Left colon (tissue), 2 donors: ENCODE results near the gene ERI2. TPM values are rescaled to one million over a fixed set of nuclear protein-coding genes. Genes with fewer than 3 reads are reported as not detected.
"Not testable (repeated sequence)": the region's sequence is repeated elsewhere in the genome, so short reads cannot be mapped to it uniquely, and the experiment has no call there.

Source experiments
- ATAC-seq: fragments of 200-7000 bp; cut with Tn5 transposase; one replicate; pipeline ENCODE4 v1.9.1; 2020; ENCODE audit warnings: mild to moderate bottlenecking, moderate library complexity
- DNase-seq, 2 donors: peaks; one replicate each; pipeline ENCODE4 v3.0.0-alpha.2; 2020
- intact Hi-C, 2 donors: fragments of 100-400 bp; cut with DNase I in 1 of 2; cut with micrococcal nuclease in 1 of 2; formaldehyde crosslinking; loops; one replicate each; pipeline versions ENCODE4 v1.11.2 to v1.14.0; 2022; cut with DNase I, micrococcal nuclease
- total RNA-seq, 2 donors: library from RNA; stranded (reverse); fragmentation: NEBNext Ultra II Directional; extraction: Animal tissue kit (Norgen Biotek cat#: 25700); gene quantifications; one replicate each; pipeline ENCODE4 v1.2.1, GENCODE V29; 2021
- donor health status: DM: no; HTN: no; CAD: no.
- donor health status: DM: yes; HTN: yes; CAD: no.

Gene ERI2
- total RNA-seq, 2 donors from 2014 or later, result 24.9 to 26.8 TPM

DNA sequence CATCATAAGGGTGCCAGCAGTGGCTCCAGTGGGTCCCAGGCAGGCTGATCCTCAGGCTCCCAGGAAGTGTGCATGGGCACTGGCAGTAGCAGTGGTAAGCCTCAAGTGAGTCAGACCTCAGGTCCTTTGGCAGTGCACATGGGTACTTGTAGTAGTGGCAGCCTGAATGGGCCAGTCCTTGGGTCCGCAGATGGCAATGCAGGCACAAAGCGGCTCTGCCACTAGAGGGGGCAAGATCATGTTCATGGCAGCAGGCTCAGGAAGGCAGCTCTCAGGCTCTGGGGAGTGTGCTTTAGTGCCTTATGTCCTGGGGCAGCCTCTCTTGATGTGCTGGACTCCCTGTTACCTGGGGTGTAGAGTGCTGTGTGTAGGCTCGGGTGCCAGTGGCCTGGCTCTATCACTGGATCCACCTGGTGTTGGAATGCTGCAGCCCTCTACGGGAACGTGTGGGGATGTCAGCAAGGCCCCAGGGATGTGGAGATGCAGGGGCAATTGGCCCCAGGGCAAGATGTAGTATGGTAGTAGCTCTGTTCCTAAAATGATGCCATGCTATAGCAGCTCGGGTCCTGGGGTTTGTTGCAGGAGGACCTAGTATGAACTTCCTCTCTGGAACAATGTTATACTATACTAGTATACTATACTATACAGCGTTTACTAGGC lies 31.4 kb downstream of the ERI2 start:
- DNase-seq, result peak; percentile 39 to 80
- intact Hi-C loops, result no loop called here

DNA sequence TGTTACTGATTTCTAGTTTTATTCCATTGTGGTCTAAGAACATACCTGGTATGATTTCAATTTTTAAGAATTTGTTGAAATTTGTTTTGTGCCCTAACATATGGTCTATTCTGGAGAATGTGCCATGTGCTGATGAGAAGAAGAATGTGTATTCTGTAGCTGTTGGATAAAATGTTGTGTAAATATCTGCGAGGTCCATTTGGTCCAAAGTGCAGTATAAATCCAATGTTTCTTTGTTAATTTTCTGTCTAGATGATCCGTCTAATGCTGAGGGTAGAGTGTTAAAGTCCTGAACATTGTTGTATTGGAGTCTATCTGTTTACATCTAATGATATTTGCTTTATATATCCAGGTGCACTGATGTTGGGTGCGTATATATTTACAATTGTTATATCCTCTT lies 32.6 kb downstream of the ERI2 start:
- ATAC-seq, result no peak
- intact Hi-C loops, result no loop called here
- no peak for DNase-seq

More for the DNA sequence above, 31.4 kb downstream of the ERI2 start:
- peak; percentile 93 for ATAC-seq

DNA sequence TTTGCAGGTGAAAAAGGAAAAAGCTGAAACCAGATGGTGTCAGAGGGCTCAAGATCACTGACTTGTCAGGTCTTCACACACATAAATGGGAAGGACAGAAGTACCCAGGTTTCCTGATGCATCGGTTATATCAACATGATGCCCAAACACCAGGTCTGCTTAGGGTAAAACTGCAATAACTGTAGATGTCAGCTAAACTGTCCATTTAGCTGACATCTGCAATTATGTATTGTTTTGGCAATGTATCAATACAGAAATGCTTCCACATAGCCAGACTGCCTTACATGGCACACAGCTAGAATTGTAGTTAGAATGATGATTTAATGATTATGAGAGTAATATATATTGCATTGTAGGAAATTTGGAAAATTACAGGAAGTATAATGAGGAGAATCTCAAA lies 37.5 kb downstream of the ERI2 start:
- no peak for ATAC-seq
- intact Hi-C loops, result no loop called here
- no peak for DNase-seq

DNA sequence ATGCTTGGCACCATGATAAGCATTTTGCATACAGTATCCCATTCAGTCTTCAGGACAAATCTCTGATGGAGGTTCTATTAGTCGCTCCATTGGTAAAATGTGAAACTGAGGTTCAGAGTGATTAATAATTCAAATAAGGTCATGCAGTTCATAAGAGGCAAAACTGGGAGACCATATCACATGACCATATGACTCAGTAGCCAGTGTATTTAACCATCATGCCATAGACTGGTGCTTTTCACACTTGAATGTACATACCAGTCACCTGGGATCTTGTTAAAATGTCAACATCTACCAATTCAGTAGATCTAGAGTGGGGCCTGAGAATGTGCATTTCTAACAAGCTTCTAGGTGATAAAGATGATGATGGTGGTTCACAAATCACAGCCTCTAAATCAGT lies 38.2 kb downstream of the ERI2 start:
- no peak for DNase-seq
- ATAC-seq, result no peak
- intact Hi-C loops, result no loop called here

DNA sequence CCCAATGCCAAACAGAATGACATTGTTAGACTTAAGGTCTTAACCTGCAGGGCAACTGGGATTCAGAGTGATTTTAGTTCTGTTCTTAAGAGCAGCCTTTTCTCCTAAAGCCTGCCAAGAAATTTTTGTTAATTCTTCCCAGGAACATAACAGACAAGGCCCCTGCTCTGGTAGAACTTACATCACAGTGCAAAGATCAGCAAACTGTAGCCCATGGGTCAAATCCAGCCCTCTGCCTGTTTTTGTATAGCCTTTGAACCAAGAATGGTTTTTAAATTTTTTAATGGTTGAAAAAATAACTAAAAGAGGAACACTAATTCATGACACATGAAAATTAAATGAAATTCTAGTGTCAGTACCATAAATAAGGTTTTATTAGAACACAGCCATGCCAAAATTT lies 38.7 kb downstream of the ERI2 start:
- no peak for DNase-seq
- intact Hi-C loops, result no loop called here
- ATAC-seq, result no peak

DNA sequence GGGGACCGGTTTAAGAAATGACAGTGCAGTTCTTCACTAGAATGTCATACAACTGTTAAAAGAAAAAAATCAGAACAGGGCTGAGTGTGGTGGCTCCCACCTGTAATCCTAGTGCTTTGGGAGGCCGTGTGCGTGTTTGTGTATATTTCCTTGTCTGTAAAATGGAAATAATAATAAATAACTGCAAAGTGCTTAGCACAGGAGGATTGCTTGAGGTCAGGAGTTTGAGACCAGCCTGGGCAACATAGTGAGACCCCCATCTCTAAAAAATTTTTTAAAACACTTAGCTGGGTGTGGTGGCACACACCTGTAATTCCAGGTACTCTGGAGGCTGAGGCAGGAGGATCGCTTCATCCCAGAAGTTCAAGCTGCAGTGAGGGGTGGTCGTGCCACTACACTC lies 40.0 kb downstream of the ERI2 start:
- intact Hi-C loops, result no loop called here
- ATAC-seq (no peak), DNase-seq (no peak)

DNA sequence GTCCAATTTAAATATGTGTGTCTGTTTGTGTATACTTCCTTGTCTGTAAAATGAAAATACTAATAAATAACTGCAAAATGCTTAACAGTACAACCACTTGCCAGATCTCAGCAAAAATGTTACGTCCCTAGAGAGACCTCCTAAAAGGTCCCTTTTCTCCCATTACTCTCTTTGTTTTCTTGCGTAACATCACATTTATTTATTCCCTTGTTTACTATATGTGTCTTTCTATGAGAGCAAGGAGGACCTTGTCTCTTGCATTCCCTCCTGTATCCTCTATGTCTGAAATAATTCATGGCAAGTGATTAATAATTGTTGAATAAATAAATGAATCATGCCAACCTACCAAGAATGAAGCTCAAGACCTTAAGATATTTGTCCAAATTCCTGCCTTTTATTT lies 40.5 kb downstream of the ERI2 start:
- intact Hi-C loops, result no loop called here
- DNase-seq (no peak), ATAC-seq (no peak)

DNA sequence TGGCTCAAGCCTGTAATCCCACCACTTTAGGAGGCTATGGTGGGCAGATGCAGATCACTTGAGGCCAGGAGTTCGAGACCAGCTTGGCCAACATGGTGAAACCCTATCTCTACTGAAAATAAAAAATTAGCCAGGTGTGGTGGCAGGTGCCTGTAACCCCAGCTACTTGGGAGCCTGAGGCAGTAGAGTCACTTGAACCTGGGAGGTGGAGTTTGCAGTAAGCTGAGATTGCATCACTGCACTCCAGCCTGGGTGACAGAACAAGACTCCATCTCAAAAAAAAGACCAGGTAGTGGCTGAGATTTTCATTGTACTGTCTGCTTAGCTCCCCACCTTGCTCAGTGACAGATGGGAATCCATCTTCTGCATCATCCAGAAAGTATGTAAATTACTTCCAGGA lies 41.8 kb downstream of the ERI2 start:
- ATAC-seq, intact Hi-C loops, DNase-seq: not testable (repeated sequence)

DNA sequence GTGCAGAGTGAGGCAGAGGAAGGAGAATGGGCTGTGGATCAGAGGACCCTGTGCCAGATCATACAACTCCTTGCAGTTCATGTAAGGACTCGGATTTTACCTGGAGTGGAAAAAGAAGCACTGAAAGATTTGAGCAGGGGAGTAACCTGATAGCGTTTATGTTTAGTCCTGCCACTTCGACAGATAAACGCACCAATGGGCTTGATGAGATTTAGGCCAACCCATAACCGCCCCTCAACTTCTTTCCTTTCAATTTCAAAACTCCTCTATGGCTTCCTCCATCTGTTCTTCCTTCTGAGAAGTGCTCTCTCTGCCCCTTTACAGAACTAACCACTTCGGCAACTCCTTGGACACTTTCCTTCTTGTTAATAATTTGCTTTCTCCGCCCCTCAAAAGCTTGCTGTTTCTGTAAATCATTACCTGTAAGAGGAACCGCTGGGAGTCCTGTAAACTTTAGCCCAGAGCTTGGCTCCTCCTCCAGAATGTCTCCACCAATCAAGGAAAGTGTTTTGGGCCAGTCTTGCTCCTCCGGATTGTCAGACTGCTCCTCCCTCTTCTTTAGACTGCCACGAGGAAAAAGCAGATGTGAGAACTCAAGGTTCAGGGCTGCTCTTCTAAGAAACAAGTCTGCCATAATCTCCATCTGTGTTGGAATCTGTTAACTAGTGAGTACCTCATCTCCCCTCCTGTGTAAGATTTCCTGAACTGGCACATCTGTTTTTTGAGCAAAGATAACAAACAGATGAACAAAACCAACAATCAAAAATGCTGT lies 42.6 kb downstream of the ERI2 start, which contains the start of gene ACSM3:
Gene ACSM3, plus strand, starts transcription at position 554 of the 772 bp plus-strand sequence. CDS start 6,021 bp downstream, outside the sequence.
- ATAC-seq, result peak; percentile 98
- intact Hi-C loops, result no loop called here
- DNase-seq, result peak; percentile 63 to 86

DNA sequence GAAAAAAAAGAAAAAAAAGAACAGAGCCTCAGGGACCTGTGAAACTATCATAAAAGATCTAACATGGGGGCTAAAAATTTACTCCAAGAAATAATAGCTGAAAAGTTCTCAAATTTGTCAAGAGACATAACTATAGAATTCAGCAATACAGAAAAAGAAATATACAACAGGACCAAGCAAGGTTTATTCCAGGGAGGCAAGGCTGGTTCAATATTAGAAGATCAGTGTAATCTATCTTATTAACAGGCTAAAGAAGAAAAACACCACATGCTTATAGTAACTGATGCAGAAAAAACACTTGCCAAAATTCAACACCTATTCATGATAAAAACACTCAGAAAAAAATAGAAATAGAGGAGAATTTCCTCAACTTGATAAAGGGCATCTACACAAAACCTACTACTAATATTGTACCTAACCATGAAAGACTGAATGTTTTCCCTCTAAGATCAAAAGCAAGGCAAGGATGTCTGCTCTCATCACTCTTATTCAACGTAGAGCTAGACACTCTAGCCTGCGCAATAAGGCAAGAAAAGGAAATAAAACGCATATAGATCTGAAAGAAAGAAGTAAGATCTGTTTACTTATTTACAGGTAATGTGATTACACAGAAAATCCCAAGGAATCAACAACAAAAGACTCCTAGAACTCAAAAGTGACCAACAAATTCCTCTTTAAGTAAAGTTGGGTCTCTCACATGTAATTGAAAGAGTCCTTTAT lies 43.7 kb downstream of the ERI2 start:
- DNase-seq (no peak), ATAC-seq (no peak)
- intact Hi-C loops, result no loop called here

DNA sequence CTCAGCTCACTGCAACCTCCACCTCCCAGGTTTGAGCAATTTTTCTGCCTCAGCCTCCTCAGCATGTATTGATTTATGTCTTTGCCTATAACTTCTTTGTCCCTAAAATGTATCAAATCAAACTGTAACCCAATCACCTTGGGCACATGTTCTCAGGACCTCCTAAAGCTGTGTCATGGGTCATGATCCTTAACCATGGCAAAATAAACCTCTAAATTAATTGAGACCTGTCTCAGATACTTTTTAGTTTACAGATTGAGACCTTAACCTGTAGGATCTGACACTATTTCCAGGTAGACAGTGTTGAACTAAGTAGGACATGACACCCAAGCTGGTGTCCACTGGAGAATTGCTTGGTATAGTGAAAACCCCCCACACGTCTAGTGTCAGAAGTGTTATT lies 45.1 kb downstream of the ERI2 start:
- DNase-seq (no peak), ATAC-seq (no peak)
- intact Hi-C loops, result no loop called here

DNA sequence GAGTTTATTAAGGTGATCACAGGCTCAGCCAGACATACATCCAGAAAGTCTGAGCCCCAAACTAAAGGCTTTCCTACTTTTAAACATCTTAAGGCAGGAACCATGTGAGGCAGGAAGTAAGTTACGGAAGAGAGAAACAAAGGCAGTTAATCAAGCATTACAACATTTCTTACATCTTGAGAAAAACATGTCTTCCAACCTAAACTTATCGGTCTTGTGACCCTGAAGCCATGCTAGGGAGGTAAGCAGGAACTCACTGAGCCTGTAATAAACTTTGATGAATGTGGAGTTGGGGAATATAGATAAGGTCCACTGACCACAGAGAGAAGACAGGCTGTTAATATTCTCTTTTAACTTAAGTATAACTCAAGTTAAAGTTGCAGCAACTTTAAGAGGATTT lies 45.9 kb downstream of the ERI2 start:
- DNase-seq (no peak), ATAC-seq (no peak)
- intact Hi-C loops, result no loop called here

DNA sequence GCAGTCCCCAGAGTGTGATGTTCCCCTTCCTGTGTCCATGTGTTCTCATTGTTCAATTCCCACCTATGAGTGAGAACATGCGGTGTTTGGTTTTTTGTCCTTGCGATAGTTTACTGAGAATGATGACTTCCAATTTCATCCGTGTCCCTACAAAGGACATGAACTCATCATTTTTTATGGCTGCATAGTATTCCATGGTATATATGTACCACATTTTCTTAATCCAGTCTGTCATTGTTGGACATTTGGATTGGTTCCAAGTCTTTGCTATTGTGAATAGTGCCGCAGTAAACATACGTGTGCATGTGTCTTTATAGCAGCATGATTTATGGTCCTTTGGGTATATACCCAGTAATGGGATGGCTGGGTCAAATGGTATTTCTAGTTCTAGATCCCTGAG lies 50.5 kb downstream of the ERI2 start:
- intact Hi-C loops, ATAC-seq, DNase-seq: not testable (repeated sequence)

DNA sequence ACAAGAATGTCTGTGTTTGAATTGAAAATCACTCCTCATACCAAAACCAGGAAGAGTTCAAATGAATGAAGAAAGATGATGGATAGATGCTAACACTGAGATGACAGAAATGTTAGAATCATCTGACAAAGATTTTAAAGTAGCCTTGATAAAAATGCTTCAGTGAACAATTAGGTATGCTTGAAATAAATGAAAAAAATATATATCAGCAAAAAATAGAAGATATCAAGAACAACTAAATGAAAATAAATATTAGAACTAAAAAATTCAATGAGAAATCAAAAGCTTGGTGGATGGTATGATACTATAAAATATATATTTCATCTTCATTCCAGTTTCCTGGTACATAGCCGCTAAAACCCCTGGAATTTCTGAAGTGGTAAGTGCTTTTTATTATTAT lies 51.0 kb downstream of the ERI2 start:
- DNase-seq (no peak), ATAC-seq (no peak)
- intact Hi-C loops, result no loop called here

DNA sequence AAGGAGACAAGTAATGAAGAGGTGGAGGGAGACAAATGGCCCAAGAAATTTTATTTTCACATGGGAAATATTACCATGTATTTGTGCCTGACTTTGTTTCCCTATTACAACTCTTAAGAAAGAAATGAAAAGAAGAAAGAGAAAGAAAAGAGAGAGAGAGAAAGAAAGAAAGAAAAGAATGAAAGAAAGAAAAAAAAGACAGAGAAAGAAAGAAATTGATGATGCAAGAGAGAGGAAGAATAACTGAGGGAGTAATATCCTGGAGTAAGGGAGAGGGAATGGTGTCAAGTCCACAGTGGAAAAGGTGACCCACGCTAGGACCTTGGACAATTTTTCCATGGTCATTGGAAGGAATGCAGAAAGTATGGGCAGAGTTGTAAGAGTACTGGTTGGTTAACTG lies 52.5 kb downstream of the ERI2 start:
- intact Hi-C loops, result no loop called here
- no peak for DNase-seq

DNA sequence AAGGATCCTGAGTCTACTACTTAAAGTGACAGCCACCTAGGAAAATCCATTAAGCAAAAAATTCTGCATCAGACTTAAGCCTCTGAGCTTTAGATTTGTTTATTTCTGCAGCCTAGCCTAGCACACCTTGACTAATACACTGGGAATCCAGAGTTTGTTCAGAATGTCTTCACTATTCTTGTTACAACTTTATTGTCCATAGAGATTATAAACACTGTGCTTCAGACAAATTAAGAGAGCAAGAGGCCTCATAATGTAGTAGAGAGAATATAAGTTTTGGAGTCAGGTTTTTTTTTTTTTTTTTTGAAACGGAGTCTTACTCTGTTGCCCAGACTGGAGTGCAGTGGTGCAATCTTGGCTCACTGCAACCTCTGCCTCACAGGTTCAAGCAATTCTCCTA lies 55.7 kb downstream of the ERI2 start:
- DNase-seq (no peak), ATAC-seq (no peak)
- intact Hi-C loops, result no loop called here

More for the DNA sequence above, 52.5 kb downstream of the ERI2 start:
- no peak for ATAC-seq

DNA sequence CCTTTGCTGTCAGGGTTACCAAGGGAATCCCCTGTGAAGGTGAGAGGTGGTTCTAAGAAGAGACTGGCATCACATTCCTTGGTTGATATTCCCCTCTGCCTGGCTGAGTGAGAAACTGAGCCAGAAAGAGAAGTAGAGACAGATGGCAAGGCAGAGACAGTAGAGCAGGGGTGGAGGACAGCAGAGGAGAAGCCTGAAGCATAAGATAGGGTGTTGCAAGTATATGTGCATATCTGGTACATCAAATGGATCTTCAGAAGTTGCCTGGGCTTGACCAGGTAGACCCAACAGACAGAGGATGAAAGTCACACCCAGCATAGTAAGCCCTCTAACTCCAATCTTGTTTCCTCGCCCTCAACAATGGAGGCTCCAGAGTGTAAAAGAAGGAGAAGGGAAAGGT lies 56.8 kb downstream of the ERI2 start:
- DNase-seq (no peak), ATAC-seq (no peak)
- intact Hi-C loops, result no loop called here

DNA sequence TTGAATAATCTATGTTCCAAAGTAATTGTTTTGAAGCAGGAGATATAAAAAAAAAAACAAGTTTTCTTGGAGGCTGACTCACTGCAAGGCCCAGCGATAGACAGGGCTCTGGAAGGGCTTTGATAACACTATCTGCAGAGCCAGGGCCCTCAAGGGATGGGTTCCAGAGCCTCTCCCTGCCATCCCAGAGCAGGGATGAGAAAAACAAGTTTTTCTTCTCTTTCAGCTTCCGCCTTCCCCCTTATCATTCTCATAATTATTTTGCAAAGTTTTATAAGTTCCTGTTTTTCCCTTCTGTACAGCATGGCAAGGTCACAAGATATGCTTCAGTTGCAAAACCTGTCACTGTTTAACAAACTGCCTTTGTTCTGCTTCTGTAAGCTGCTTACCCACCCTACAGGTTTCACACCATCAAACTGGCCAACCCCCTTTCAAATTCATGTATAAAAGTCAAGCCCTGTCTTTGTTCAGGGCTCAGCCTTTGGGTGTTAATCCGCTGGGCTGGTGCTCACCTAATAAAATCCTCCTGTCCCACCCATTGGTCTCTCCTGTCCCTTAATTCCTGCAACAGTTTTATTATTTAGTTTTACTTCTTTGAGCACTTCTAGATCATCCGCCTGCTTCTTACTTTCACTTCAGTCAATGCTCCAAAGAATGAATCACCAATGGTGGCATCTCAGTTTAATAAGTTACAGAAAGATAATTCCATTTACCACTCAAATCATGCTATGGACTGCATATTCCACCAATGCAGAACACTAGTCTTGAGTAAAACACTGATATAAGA lies 59.0 kb downstream of the ERI2 start:
- DNase-seq, result no peak
- ATAC-seq, result peak; percentile 64
- intact Hi-C loops, result no loop called here

DNA sequence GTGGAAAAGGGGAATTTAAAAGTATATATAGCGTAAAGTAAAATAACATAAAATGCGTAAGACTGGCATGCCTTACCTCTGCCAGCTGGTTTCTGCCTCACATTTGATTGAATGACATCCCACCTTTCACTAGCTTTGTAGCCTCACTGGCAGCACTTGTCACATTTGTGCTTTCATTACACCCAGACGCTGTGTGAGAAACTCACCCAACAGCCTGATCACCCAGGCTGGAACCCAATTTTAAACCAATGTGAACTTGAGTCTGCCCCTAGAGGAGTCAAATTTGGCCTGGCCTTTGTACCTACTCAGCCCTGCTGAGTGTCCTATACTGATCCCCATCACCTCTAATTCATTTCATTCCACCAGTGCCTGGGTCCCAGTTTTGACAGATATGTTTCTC lies 59.8 kb downstream of the ERI2 start:
- intact Hi-C loops, result no loop called here
- ATAC-seq (no peak), DNase-seq (no peak)
